Activated naive CD8-positive, alpha-beta T cell treated with anti-CD3 and anti-CD28 coated beads, Interleukin-2, amount 50 U/mL, for 24 hours (primary cell): ENCODE data around the gene PRPH.

ENCODE experiments used
- ATAC-seq: fragments of 150-1000 bp; cut with Tn5 transposase; one replicate; pipeline ENCODE4 v1.10.0; 2021
- DNase-seq: peaks from one replicate; pipeline ENCODE4 v3.0.0; 2021
- H3K27ac Mint-ChIP-seq: one replicate; pipeline ENCODE4 v1.8.0; 2021; ENCODE audit warnings: mild to moderate bottlenecking, mixed read lengths
- H3K27me3 Mint-ChIP-seq: one replicate; pipeline ENCODE4 v1.8.0; 2021; ENCODE audit warnings: mixed read lengths
- H3K36me3 Mint-ChIP-seq: one replicate; pipeline ENCODE4 v1.8.0; 2021; ENCODE audit warnings: low read depth, mixed read lengths
- H3K4me1 Mint-ChIP-seq: one replicate; pipeline ENCODE4 v1.8.0; 2021; ENCODE audit warnings: mixed read lengths
- H3K4me3 Mint-ChIP-seq: one replicate; pipeline ENCODE4 v1.8.0; 2021; ENCODE audit warnings: mild to moderate bottlenecking, moderate library complexity, mixed read lengths
- H3K9me3 Mint-ChIP-seq: one replicate; pipeline ENCODE4 v1.8.0; 2021; ENCODE audit warnings: mixed read lengths

PRPH gene

GRCh38 chr12:49288412-49288853, 6.5 kb upstream of the PRPH start:
- Mint-ChIP-seq H3K27me3 (peaks cover 22% of the 10 kb centered on the region), H3K4me3 (no peak overlapping the region), H3K9me3 (no peaks in the 10 kb centered on the region), H3K4me1 (no peaks in the 10 kb centered on the region), H3K36me3 (no peaks in the 10 kb centered on the region), H3K27ac (no peak overlapping the region)
- peak; percentile 49 for ATAC-seq
- DNase-seq = peak; percentile 64

DNA sequence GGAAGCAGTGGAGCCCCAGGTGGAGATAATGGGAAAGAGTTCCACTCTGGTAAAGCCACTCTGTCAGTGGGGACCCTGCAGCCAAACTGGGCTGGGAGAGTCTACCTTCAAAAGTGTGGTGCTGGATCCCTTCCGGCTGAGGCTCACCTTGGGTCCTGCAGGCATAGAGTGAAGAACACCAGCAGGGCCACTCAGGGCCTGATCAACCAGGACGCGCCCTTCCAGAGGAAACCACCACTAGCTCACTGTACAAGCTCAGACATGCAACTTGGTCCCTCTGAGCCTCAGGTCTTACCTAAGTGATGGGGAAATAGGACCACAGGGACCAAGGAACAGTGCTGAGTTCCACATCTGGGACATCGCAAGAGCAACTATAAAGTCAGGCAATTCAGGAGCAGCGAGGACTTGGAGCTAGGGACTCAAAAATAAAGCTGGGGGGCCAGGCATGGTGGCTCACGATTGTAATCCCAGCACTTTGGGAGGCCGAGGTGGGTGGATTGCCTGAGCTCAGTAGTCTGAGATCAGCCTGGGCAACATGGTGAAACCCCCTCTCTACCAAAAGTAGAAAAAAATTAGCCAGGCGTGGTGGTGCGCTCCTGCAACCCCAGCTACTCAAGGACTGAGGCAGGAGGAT, 5.9 kb upstream of the PRPH start:
- ATAC-seq = no peak

DNA sequence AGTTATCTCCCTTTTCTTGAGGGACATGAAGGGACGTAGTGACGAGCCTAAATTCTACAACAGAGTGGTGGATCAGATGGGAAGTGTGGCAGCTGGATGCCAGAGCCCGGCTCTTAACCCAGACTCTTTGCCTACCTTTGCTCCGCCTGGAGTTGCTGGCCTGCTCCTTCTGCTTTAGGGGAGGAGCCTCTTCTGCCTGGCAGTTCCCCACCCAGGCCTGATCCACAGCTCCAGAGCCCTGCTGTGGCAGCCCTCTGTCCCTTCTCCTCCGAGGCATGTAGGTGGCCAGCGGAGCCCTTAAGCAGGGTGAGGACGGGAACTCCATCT, 2.3 kb upstream of the PRPH start:
- H3K9me3 Mint-ChIP-seq = no peaks in the 10 kb centered on the region
- H3K27me3 Mint-ChIP-seq = peaks cover 44% of the 10 kb centered on the region
- ATAC-seq = no peak
- no peak overlapping the region for H3K27ac Mint-ChIP-seq
- H3K36me3 Mint-ChIP-seq = no peaks in the 10 kb centered on the region
- no peak overlapping the region for H3K4me3 Mint-ChIP-seq
- DNase-seq = no peak
- H3K4me1 Mint-ChIP-seq = peaks cover 12% of the 10 kb centered on the region

More for the DNA sequence above, 5.9 kb upstream of the PRPH start:
- Mint-ChIP-seq H3K27me3 (peaks cover 28% of the 10 kb centered on the region), H3K36me3 (no peaks in the 10 kb centered on the region), H3K4me3 (no peak overlapping the region), H3K27ac (no peak overlapping the region), H3K4me1 (no peaks in the 10 kb centered on the region), H3K9me3 (no peaks in the 10 kb centered on the region)
- no peak for DNase-seq

DNA sequence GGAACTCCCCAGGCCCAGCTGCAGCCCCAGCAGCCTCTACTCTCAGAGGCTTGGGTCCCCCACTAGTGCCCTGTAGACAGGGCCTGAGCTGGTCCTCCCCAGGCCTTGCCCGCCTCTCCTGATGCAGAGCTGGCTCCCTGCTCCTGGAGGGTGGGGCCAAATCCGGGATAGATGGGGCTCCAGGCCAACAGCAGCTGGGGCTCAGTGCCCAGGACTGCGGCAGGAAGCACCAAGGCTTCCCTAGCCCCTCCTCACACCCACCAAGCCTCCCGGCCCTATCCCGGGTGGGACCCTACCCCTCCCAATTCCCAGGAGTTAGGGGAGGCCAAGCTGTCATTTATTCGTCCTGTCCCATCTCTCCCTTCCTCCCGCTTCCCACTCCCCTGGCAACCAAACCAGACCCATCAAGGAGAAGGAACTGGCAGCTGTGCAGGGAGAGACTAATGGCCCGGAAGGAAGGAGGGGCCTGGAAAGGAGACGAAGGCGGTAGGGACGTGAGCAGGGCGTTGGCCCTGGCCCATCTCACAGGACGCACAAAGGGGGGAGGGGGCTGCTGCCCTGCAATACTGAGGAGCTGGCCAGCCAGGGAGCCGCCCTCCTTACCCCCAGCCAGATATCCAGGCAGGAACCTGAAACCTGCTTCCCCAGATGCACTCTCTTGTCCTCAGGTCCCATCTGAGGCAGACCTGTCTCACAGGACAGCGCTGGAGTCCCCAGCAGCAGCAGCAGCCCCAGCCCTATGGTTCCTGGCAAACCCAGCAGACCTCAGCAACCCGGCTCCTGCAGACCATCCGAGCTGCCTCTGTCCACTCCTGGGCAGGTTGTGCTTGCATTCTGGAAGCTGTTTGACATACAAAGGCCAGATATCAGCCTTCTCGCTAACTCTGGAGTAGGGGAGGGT, 1.6 kb upstream of the PRPH start:
- peaks cover 44% of the 10 kb centered on the region for H3K27me3 Mint-ChIP-seq

DNA sequence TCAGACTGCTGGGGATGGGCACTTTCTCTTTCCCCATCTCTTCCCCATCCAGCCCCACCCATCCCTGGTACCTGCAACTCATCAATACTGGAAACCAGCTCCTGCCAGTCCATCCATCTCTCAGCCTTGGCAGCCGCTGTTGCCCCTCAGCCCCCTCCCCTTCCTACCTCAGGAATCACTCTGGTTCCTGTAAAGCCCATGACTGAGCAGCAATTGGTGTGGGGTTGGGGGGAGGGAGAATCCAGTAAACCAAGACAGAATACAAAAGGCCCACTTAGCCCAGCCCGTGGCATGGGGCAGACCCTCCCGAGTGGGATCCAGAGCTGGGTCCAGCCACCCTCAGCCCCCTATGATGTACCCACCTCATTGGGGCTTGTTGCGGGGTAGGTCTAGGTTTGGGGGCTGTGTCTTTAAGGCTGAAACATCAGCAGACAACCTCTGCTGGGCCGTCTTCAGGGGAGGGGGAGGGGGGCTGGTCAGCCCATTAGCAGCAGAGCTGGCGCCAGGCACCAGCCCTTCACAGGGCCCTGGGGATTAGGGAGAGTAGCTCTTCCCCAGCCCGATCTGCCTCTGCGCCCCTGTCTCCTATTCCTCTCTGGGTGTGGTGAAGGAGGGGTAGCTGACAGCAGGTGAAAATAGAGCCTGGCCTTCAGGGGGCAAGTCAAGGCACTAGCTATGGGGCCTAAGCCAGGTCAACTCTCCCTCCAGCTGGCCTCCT, 702 bp upstream of the PRPH start:
- no peaks in the 10 kb centered on the region for H3K9me3 Mint-ChIP-seq
- DNase-seq (no peak), ATAC-seq (no peak)
- peaks cover 46% of the 10 kb centered on the region for H3K27me3 Mint-ChIP-seq
- no peak overlapping the region for H3K27ac Mint-ChIP-seq
- no peaks in the 10 kb centered on the region for H3K36me3 Mint-ChIP-seq
- no peak overlapping the region for H3K4me3 Mint-ChIP-seq
- peaks cover 16% of the 10 kb centered on the region for H3K4me1 Mint-ChIP-seq

More for the DNA sequence above, 1.6 kb upstream of the PRPH start:
- H3K36me3 Mint-ChIP-seq = no peaks in the 10 kb centered on the region
- no peak for DNase-seq
- ATAC-seq = no peak
- H3K27ac Mint-ChIP-seq = no peak overlapping the region
- H3K4me1 Mint-ChIP-seq = peaks cover 13% of the 10 kb centered on the region
- no peak overlapping the region for H3K4me3 Mint-ChIP-seq
- no peaks in the 10 kb centered on the region for H3K9me3 Mint-ChIP-seq

DNA sequence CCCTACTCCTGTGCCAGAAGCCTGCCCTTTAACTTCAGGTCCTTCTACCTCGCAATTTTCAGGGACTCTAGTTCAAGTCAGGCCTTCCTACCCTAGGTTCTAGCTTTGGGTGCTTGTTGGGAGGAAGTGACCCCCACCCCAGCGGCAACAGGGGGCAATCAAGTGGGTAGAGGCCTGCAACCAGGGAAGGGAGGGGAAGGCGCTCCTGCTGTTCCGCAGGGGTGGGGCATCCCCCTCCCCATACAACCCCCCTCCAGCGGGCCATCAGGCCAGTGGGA, 204 bp upstream of the PRPH start:
- Mint-ChIP-seq H3K36me3 (no peaks in the 10 kb centered on the region), H3K4me1 (peaks cover 16% of the 10 kb centered on the region), H3K9me3 (no peaks in the 10 kb centered on the region), H3K27ac (no peak overlapping the region), H3K27me3 (peaks cover 46% of the 10 kb centered on the region), H3K4me3 (no peak overlapping the region)
- no peak for ATAC-seq
- DNase-seq = no peak

DNA sequence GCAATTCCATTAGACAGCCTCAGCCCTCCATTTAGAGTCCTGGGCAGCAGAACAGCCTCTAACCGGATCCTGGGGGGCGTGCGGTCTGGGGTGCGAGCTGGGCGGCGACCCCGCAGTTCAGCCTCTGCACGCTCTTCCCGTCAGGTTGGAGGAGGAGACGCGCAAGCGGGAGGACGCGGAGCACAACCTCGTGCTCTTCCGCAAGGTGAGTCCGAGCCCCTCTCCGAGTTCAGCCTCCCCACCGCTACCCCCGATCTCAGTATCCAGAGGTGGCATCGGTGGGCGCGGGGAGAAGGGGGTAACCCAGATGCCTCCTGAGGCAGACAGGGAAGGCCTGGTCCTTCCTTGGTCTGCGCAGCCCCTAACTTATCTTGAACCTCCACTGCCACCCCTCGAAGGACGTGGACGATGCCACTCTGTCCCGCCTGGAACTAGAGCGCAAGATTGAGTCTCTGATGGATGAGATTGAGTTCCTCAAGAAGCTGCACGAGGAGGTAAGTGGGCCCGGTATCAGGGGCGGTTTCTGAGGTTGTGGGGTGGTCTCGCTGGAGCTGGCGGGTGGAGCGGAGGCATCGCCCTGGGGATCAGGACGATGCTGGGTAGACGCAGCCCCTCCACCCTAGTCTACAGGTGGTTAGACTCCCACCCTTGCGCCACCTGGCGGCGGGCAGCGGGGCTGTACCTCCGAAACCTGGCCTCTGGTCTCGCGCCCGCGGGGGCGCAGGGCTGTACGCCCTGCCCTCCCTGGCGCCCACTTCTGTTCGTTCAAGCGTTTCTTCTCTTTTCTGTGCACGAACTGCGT, 1.3 kb downstream of the PRPH start:
- Mint-ChIP-seq H3K36me3 (no peaks in the 10 kb centered on the region), H3K4me1 (peaks cover 16% of the 10 kb centered on the region), H3K9me3 (no peaks in the 10 kb centered on the region), H3K27me3 (peaks cover 52% of the 10 kb centered on the region), H3K27ac (no peak overlapping the region), H3K4me3 (peak overlapping the region; percentile 8)
- DNase-seq (peak; percentile 81), ATAC-seq (peak; percentile 81)

DNA sequence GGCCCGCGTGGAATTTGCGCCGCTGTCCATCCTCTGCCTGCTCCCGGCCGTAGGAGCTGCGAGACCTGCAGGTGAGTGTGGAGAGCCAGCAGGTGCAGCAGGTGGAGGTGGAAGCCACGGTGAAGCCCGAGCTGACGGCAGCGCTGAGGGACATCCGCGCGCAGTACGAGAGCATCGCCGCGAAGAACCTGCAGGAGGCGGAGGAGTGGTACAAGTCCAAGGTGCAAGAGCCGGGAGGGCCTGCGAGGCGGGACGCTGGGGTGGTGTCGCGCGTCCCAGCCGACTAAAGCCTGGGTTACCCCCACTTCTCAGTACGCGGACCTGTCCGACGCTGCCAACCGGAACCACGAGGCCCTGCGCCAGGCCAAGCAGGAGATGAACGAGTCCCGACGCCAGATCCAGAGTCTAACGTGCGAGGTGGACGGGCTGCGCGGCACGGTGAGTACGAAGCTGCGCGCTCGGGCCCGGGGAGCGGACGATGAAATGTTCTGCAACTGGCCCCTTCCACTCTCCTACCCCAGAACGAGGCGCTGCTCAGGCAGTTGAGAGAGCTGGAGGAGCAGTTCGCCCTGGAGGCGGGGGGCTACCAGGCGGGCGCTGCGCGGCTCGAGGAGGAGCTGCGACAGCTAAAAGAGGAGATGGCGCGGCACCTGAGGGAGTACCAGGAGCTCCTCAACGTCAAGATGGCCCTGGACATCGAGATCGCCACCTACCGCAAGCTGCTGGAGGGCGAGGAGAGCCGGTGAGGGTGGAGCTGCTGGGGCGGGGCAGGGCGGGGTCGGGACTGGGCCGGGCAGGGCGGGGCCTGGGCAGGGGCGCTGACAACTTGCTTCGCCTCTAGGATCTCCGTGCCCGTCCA, 2.1 kb downstream of the PRPH start:
- no peaks in the 10 kb centered on the region for H3K36me3 Mint-ChIP-seq
- H3K27ac Mint-ChIP-seq = no peak overlapping the region
- peak overlapping the region; percentile 34 for H3K4me3 Mint-ChIP-seq
- H3K9me3 Mint-ChIP-seq = no peaks in the 10 kb centered on the region
- peak; percentile 50 for DNase-seq
- H3K4me1 Mint-ChIP-seq = peaks cover 19% of the 10 kb centered on the region
- peaks cover 57% of the 10 kb centered on the region for H3K27me3 Mint-ChIP-seq
- ATAC-seq = no peak

DNA sequence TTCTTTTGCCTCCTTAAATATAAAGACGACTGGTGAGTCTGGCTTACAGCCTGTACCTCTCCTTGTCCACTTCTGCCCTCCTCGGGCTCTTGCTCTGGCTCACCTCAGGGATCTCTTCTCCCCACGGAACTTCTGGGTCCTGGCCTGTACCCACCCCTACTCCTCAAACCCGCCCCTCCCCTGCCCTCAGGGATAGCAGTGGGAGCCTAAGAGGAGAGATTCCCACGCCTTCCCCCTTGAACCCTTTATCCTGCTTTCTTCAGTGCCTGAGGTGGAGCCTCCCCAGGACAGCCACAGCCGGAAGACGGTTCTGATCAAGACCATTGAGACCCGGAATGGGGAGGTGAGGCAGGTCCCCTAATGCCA, 2.7 kb downstream of the PRPH start:
- Mint-ChIP-seq H3K36me3 (no peaks in the 10 kb centered on the region), H3K27ac (no peak overlapping the region), H3K4me1 (peaks cover 19% of the 10 kb centered on the region), H3K4me3 (no peak overlapping the region), H3K9me3 (no peaks in the 10 kb centered on the region), H3K27me3 (peaks cover 58% of the 10 kb centered on the region)
- ATAC-seq = no peak
- no peak for DNase-seq

DNA sequence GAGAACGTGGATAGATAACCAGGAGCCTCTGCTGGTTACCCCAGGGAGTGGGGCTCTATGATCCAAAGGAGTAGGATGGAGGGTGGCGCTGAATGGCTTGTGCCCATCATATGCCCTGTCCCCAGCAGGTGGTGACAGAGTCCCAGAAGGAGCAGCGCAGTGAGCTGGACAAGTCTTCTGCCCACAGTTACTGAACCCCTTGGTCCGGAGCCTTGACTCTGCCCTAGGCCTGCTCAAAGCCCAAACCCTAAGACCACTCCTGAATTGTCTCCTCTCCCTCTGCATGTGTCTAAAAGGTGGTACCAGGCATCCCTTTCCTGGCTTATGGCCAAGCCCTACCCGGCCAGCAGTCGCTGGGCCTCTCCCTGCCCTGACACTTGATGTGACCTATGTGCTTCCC, 3.2 kb downstream of the PRPH start:
- DNase-seq (no peak), ATAC-seq (peak; percentile 40)
- Mint-ChIP-seq H3K27ac (no peak overlapping the region), H3K4me1 (peaks cover 19% of the 10 kb centered on the region), H3K9me3 (no peaks in the 10 kb centered on the region), H3K27me3 (peaks cover 63% of the 10 kb centered on the region), H3K36me3 (no peaks in the 10 kb centered on the region), H3K4me3 (no peak overlapping the region)

- ATAC-seq (peak; percentile 50), DNase-seq (no peak)
- Mint-ChIP-seq H3K27ac (no peak overlapping the region), H3K9me3 (no peaks in the 10 kb centered on the region), H3K4me3 (no peak overlapping the region), H3K36me3 (no peaks in the 10 kb centered on the region), H3K27me3 (peaks cover 46% of the 10 kb centered on the region), H3K4me1 (peaks cover 14% of the 10 kb centered on the region)
These were observed 6.8 kb downstream of the PRPH start for GRCh38 chr12:49301760-49302159.

DNA sequence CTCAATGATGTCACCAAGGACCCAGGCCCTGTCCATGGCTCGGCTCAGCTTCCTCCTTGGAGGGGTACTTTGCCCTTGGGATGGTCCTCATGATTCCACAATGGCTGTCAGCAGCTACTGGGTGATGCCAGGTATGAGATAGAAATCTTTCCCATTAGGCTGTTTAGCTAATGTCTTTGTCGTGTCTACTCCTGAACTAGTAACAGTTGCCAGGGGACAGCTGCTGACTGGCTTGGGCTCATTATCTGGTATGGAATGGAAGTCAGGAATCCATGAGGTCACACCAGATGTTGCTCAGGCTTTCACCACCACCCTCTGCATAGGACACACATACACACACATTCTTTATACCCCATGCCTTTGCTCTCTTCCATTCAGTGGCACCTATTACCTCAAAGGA, 9.2 kb downstream of the PRPH start:
- Mint-ChIP-seq H3K36me3 (no peaks in the 10 kb centered on the region), H3K4me1 (peaks cover 3% of the 10 kb centered on the region), H3K9me3 (no peaks in the 10 kb centered on the region), H3K27ac (no peak overlapping the region), H3K4me3 (no peak overlapping the region), H3K27me3 (peaks cover 41% of the 10 kb centered on the region)
- no peak for ATAC-seq
- DNase-seq = no peak

DNA sequence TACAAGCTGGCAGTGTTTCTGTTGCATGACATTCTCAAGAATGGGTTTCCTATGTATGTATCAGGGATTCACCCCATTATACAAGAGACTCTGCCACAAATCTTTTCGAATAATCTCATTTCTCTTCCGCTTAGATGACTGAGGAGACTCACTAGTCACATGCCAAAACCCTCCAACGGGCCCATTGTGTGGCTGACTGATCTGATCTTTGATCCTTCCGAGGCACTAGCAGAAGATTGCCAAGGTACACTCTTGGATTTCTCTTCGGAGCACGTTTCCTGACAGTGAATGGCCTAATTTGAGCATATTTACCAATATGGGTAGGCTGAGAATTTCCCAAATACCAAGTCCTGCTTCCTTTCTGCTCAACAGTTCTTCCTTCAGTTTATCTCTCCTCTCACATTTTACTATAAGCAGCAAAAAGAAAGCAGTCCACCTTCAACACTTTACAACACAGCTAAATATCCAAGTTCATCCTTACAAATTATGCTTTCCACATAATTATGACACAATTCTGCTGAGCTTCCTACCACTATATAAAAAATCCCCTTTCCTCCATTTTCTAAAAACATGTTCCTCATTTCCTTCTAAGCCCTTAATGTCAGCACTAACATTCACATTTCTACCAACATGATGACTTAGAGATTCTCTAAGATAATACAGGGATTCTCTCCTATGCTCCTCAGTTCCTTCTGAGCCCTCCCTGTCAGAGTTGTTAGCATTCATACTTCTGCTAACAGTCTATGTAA, 11.0 kb downstream of the PRPH start:
- H3K36me3 Mint-ChIP-seq = no peaks in the 10 kb centered on the region
- H3K4me3 Mint-ChIP-seq = no peak overlapping the region
- DNase-seq (no peak), ATAC-seq (no peak)
- peaks cover 46% of the 10 kb centered on the region for H3K27me3 Mint-ChIP-seq
- no peak overlapping the region for H3K27ac Mint-ChIP-seq
- peaks cover 3% of the 10 kb centered on the region for H3K4me1 Mint-ChIP-seq
- no peaks in the 10 kb centered on the region for H3K9me3 Mint-ChIP-seq
